Measurements from ENCODE around the gene MAML2.
"Not testable (repeated sequence)": the region's sequence is repeated elsewhere in the genome, so short reads cannot be mapped to it uniquely, and the experiment has no call there.

Gene MAML2

DNA sequence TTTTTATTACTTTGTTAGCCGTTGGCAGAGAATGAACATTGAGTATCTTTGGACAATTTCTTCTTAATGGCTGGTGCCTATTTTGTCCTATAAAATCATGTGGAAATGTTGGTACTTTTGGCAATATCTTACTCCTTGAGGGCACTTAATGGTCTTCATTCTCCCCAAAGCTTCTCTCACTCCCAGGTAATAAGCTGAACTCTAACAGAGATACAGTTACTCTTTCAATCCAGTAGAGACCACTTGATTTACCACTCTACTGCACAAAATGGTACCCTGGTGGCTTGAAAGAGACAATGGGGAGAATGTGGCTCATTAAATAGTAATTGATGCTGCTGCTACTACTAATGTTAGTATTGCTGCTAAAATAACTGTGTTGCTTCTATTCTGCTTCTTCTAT is 53.0 kb downstream of the MAML2 start:
- Histone ChIP-seq H3K27me3 (replicated peaks; ENCODE audit: control insufficient read depth, insufficient read depth, low read length) (no peaks in the 10 kb centered on the region), H3K4me1 (ENCODE audit: control insufficient read depth, insufficient read depth, low read length) (peaks cover 23% of the 10 kb centered on the region), H3K4me3 (ENCODE audit: low read length) (no peak overlapping the region), H3K36me3 (ENCODE audit: control insufficient read depth, insufficient read depth, low read length, severe bottlenecking) (no peaks in the 10 kb centered on the region), H3K9me3 (ENCODE audit: control insufficient read depth, low read length) (no peaks in the 10 kb centered on the region), H3K9ac (ENCODE audit: low read length) (no peak overlapping the region)
- DNase-seq (ENCODE audit: low read depth) = no peak

GRCh38 chr11:96288915-96289314 is 54.1 kb downstream of the MAML2 start:
- H3K9me3 ChIP-seq (ENCODE audit: control insufficient read depth, low read length) = no peaks in the 10 kb centered on the region
- H3K27me3 ChIP-seq (replicated peaks; ENCODE audit: control insufficient read depth, insufficient read depth, low read length) = no peaks in the 10 kb centered on the region
- no peaks in the 10 kb centered on the region for H3K36me3 ChIP-seq (ENCODE audit: control insufficient read depth, insufficient read depth, low read length, severe bottlenecking)
- H3K4me1 ChIP-seq (ENCODE audit: control insufficient read depth, insufficient read depth, low read length) = peaks cover 16% of the 10 kb centered on the region
- no peak overlapping the region for H3K9ac ChIP-seq (ENCODE audit: low read length)
- no peak overlapping the region for H3K4me3 ChIP-seq (ENCODE audit: low read length)
- DNase-seq (ENCODE audit: low read depth) = no peak

DNA sequence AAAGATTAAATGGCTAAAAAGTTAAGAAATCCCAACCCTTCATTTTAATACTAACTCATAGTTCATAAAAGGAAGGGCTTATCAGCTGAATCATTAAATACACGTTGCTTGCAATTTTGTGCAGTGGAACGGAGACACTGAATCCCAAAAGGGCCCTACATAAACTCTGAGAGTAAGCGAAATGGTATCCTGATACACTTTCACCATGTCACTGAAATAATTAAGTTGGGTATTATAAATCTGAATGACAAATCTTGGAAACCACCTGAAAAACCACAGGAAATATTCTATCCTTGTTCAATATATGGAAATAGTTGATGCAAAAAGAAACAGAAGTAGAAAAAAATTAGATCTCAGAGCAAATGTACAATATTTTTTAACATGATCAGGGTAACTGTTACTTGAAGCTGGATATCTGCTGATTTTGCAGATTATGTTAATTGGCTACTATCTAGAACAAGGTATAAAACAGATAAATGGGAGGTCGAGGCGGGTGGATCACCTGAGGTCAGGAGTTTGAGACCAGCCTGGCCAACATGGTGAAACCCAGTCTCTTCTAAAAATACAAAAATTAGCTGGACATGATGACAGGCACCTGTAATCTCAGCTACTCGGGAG is 55.1 kb downstream of the MAML2 start:
- DNase-seq (ENCODE audit: low read depth) = no peak
- no peaks in the 10 kb centered on the region for H3K36me3 ChIP-seq (ENCODE audit: control insufficient read depth, insufficient read depth, low read length, severe bottlenecking)
- H3K4me1 ChIP-seq (ENCODE audit: control insufficient read depth, insufficient read depth, low read length) = peaks cover 6% of the 10 kb centered on the region
- no peak overlapping the region for H3K9ac ChIP-seq (ENCODE audit: low read length)
- H3K4me3 ChIP-seq (ENCODE audit: low read length) = no peak overlapping the region
- no peaks in the 10 kb centered on the region for H3K9me3 ChIP-seq (ENCODE audit: control insufficient read depth, low read length)
- H3K27me3 ChIP-seq (replicated peaks; ENCODE audit: control insufficient read depth, insufficient read depth, low read length) = no peaks in the 10 kb centered on the region

- H3K4me3 ChIP-seq (ENCODE audit: low read length); H3K36me3 ChIP-seq (ENCODE audit: control insufficient read depth, insufficient read depth, low read length, severe bottlenecking); H3K27me3 ChIP-seq (replicated peaks; ENCODE audit: control insufficient read depth, insufficient read depth, low read length); H3K9ac ChIP-seq (ENCODE audit: low read length); H3K4me1 ChIP-seq (ENCODE audit: control insufficient read depth, insufficient read depth, low read length); H3K9me3 ChIP-seq (ENCODE audit: control insufficient read depth, low read length); DNase-seq (ENCODE audit: low read depth): not testable (repeated sequence)
These were observed 57.0 kb downstream of the MAML2 start for GRCh38 chr11:96285985-96286384.

- H3K4me1 ChIP-seq (ENCODE audit: control insufficient read depth, insufficient read depth, low read length) = peaks cover 6% of the 10 kb centered on the region
- DNase-seq (ENCODE audit: low read depth) = no peak
These were observed 58.1 kb downstream of the MAML2 start for GRCh38 chr11:96284917-96285316.

GRCh38 chr11:96284401-96284800 is 58.6 kb downstream of the MAML2 start:
- no peak overlapping the region for H3K4me3 ChIP-seq (ENCODE audit: low read length)
- H3K9me3 ChIP-seq (ENCODE audit: control insufficient read depth, low read length) = no peaks in the 10 kb centered on the region
- H3K9ac ChIP-seq (ENCODE audit: low read length) = no peak overlapping the region
- no peaks in the 10 kb centered on the region for H3K36me3 ChIP-seq (ENCODE audit: control insufficient read depth, insufficient read depth, low read length, severe bottlenecking)
- no peak for DNase-seq (ENCODE audit: low read depth)
- H3K27me3 ChIP-seq (replicated peaks; ENCODE audit: control insufficient read depth, insufficient read depth, low read length) = no peaks in the 10 kb centered on the region
- H3K4me1 ChIP-seq (ENCODE audit: control insufficient read depth, insufficient read depth, low read length) = peaks cover 10% of the 10 kb centered on the region

More at GRCh38 chr11:96284917-96285316, 58.1 kb downstream of the MAML2 start:
- Histone ChIP-seq H3K36me3 (ENCODE audit: control insufficient read depth, insufficient read depth, low read length, severe bottlenecking) (no peaks in the 10 kb centered on the region), H3K9me3 (ENCODE audit: control insufficient read depth, low read length) (no peaks in the 10 kb centered on the region), H3K9ac (ENCODE audit: low read length) (no peak overlapping the region), H3K27me3 (replicated peaks; ENCODE audit: control insufficient read depth, insufficient read depth, low read length) (no peaks in the 10 kb centered on the region), H3K4me3 (ENCODE audit: low read length) (no peak overlapping the region)

DNA sequence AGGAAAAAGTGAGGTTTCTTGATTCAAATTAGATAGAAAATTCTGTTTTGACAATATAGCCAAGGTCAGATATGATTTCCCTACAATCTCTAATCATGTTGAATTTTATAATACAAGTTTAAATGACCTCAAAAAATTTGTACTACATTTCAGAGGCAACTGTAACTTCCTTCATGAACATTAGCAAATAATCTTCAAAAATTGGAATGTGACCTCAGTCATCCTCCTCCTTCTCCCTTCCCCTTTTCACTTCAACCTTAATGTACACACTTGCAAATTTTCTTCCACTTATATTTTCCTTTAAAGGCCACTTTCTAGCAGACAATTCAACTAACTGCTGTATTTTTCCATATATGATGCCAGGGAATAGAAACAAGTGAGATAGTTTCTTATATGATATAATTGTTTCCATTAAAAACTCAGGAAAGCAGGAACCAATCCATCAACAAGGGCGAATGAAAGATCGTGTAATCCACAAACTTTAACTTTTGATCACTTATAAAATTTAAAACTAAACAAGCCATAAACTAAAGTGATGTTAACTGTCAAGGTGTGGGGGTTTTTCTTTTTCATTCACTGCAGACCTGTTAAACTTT is 60.3 kb downstream of the MAML2 start:
- Histone ChIP-seq H3K9me3 (ENCODE audit: control insufficient read depth, low read length) (no peaks in the 10 kb centered on the region), H3K4me1 (ENCODE audit: control insufficient read depth, insufficient read depth, low read length) (peaks cover 14% of the 10 kb centered on the region), H3K9ac (ENCODE audit: low read length) (no peak overlapping the region), H3K27me3 (replicated peaks; ENCODE audit: control insufficient read depth, insufficient read depth, low read length) (no peaks in the 10 kb centered on the region), H3K4me3 (ENCODE audit: low read length) (no peak overlapping the region), H3K36me3 (ENCODE audit: control insufficient read depth, insufficient read depth, low read length, severe bottlenecking) (no peaks in the 10 kb centered on the region)
- no peak for DNase-seq (ENCODE audit: low read depth)

DNA sequence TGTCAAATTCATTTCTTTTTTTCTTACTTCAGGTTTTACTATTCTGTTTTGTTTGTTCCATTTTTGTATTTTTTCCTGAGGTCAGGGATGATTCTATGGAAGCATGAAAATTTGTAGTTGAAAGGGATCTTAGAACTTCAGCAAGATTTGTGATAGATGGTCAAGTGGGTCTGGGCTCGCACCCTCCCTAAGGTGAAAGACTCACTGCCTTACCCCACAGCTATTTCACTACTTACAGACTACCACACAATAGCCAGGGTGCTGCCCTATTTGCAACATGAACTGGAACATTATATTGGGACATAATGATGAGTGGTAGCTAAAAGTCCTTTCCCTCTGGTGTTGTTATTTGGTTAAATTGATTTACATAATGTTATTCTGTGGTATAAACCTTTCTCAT is 62.6 kb downstream of the MAML2 start:
- DNase-seq (ENCODE audit: low read depth) = no peak
- Histone ChIP-seq H3K27me3 (replicated peaks; ENCODE audit: control insufficient read depth, insufficient read depth, low read length) (no peaks in the 10 kb centered on the region), H3K4me1 (ENCODE audit: control insufficient read depth, insufficient read depth, low read length) (peaks cover 13% of the 10 kb centered on the region), H3K36me3 (ENCODE audit: control insufficient read depth, insufficient read depth, low read length, severe bottlenecking) (no peaks in the 10 kb centered on the region), H3K4me3 (ENCODE audit: low read length) (no peak overlapping the region), H3K9me3 (ENCODE audit: control insufficient read depth, low read length) (no peaks in the 10 kb centered on the region), H3K9ac (ENCODE audit: low read length) (no peak overlapping the region)

DNA sequence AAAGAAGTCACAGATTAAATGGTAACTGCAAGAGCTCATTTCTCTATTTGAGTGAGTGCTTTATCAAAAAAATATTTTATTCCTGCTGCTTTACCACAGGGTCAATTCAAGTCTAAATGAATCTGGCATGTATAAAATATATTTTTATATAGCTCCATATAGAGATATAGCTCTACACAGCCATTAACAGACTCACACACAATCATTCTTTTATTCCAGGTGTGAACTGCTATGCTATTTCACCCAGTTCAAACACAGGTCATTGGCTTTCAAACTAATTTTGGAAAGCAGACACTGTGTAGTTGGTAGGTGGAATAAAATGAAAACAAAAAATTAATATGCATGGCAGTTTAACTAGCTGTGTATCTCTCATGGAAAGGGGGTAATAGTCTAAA is 63.1 kb downstream of the MAML2 start:
- Histone ChIP-seq H3K4me3 (ENCODE audit: low read length) (no peak overlapping the region), H3K9ac (ENCODE audit: low read length) (no peak overlapping the region), H3K36me3 (ENCODE audit: control insufficient read depth, insufficient read depth, low read length, severe bottlenecking) (no peaks in the 10 kb centered on the region), H3K27me3 (replicated peaks; ENCODE audit: control insufficient read depth, insufficient read depth, low read length) (no peaks in the 10 kb centered on the region), H3K4me1 (ENCODE audit: control insufficient read depth, insufficient read depth, low read length) (peaks cover 13% of the 10 kb centered on the region), H3K9me3 (ENCODE audit: control insufficient read depth, low read length) (no peaks in the 10 kb centered on the region)
- no peak for DNase-seq (ENCODE audit: low read depth)

- Histone ChIP-seq H3K9me3 (ENCODE audit: control insufficient read depth, low read length) (no peaks in the 10 kb centered on the region), H3K27me3 (replicated peaks; ENCODE audit: control insufficient read depth, insufficient read depth, low read length) (no peaks in the 10 kb centered on the region), H3K4me1 (ENCODE audit: control insufficient read depth, insufficient read depth, low read length) (peaks cover 13% of the 10 kb centered on the region), H3K4me3 (ENCODE audit: low read length) (no peak overlapping the region), H3K9ac (ENCODE audit: low read length) (no peak overlapping the region), H3K36me3 (ENCODE audit: control insufficient read depth, insufficient read depth, low read length, severe bottlenecking) (no peaks in the 10 kb centered on the region)
- DNase-seq (ENCODE audit: low read depth) = no peak
These were observed 63.7 kb downstream of the MAML2 start for GRCh38 chr11:96279018-96279895.

DNA sequence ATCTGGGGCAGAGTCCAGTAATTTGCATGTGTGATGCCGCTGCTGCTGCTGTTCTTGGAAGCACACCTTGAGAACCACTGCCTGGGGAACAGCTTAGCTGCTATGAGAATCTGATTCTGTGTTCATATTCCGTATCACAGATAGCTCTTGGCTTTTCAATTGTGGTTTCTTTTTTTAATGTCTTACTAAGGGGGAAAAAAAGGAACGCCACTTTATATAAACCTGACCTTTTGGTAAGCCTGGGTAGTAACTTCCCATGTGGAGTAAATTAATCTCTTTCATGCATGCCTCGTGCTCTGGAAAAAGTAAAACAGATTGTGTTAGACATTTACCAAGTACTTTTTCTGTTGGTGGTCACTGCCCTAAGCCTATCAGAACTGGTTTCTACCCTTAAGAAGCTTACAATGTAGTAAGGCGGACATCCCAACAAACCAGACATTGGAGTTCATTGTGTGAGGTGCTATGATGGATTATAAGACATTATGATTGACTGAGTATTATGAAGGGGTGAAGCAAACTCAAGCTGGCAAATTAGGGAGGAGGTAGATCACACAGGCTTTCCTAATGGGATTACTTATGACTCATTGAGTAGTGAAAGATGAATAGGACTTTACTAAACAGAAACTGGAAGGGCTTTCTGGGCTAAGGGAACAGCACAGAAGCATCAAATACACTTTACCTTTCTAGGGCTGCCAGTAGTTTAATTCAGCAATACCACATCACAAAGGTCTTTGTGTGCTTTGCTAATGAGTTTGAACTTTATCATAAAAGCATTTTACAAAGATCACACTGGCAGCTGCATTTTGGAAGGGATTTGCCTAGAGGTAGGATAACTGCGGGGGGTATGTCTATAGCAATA is 64.7 kb downstream of the MAML2 start:
- no peaks in the 10 kb centered on the region for H3K9me3 ChIP-seq (ENCODE audit: control insufficient read depth, low read length)
- H3K27me3 ChIP-seq (replicated peaks; ENCODE audit: control insufficient read depth, insufficient read depth, low read length) = no peaks in the 10 kb centered on the region
- no peak overlapping the region for H3K4me3 ChIP-seq (ENCODE audit: low read length)
- no peak overlapping the region for H3K9ac ChIP-seq (ENCODE audit: low read length)
- peaks cover 13% of the 10 kb centered on the region for H3K4me1 ChIP-seq (ENCODE audit: control insufficient read depth, insufficient read depth, low read length)
- no peaks in the 10 kb centered on the region for H3K36me3 ChIP-seq (ENCODE audit: control insufficient read depth, insufficient read depth, low read length, severe bottlenecking)
- DNase-seq (ENCODE audit: low read depth) = peak; percentile 84
